ENCODE results near the gene FBF1.

FBF1 gene

DNA sequence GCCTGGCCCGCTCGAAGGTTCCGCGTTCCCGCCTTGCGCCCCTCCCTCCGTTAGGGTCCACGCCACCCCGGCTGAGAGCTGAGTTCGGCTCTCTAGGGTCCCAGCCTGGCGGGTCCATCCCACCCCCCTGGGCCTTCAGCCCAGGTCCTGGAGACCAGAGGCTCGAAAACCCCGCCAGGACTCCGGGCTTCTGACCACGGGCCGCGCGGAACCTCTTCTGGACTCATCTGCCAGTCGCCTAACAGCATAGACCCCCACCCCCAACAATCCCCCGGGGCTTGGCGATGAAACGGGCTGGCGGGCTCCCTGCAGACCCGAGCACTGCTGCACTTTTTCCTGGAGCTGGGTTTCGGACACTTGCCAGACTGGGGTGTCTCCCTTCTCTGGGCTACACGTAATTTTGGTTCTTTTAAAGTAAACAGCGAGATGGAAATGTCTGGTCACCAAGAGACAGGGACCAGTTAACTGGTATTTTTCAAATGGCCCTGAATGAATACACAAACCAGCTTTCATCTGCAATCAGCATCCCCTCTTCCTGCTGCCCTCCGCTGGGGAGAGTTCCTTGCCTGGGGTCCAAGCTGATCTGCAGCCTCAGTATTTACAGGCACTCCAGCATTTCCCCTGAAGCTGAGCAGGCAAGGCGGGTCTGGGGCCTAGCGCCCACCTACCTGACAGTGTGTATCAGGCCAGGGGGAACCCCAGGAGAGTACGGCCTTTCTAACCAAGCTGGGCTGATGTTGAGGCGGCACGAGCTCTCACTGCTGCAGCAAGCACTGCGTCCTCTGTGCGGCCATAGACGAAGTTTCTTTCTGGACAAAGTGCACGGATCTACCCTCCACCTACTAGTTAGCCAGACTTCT lies 43.5 kb downstream of the FBF1 start:
- Histone ChIP-seq H3K27me3 (ENCODE audit: insufficient read depth, low read depth) (no peaks in the 10 kb centered on the region), H3K4me2 (peak overlapping the region; percentile 41; the same call in 1 of the 2 replicates)

DNA sequence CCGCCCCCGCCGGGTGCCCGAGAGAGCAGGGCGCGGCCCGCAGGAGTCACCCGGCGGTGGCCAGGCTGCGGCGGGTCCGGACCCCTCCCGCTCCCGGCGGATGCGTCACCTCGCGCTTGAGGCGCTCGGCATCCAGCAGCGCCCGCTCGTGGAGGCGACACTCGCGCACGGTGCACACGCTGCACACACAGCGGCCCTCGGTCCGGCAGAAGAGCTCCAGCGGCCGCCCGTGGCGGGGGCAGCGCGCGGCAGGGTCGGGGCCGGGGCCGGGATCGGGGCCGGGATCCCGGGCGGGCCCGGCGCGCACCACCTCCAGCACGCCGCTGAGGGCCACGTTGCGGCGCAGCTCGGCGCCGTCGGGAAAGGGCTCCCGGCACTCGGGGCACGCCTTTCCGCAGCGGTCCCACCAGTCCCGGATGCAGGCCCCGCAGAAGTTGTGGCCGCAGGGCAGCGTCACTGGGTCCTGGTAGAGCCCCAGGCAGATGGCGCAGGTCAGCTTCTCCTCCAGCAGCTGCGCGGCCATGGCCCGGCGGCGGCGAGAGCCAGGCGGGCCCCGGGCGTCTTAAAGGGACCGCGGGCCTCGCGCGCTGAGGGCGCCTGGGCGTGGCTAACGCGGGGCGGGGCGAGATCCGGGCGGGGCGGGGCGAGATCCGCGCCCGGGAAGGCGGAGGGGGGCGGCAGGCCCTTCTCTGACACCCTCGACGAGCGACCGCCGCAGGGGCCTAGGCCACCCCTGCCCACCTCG lies 44.3 kb downstream of the FBF1 start, which contains the start of gene TRIM65:
TSS of gene TRIM65 (minus strand) at position 537 of the 745 bp plus-strand sequence. CDS start at position 523, 14 bp downstream.
- peak within 1 kb of the TSS; percentile 67 for H2AFZ ChIP-seq (ENCODE audit: low read depth)
- peaks cover 2% of the 10 kb centered on the region; the same call in 1 of the 2 replicates for H3K36me3 ChIP-seq (ENCODE audit: insufficient read depth)
- TF ChIP-seq, protein P1, sequence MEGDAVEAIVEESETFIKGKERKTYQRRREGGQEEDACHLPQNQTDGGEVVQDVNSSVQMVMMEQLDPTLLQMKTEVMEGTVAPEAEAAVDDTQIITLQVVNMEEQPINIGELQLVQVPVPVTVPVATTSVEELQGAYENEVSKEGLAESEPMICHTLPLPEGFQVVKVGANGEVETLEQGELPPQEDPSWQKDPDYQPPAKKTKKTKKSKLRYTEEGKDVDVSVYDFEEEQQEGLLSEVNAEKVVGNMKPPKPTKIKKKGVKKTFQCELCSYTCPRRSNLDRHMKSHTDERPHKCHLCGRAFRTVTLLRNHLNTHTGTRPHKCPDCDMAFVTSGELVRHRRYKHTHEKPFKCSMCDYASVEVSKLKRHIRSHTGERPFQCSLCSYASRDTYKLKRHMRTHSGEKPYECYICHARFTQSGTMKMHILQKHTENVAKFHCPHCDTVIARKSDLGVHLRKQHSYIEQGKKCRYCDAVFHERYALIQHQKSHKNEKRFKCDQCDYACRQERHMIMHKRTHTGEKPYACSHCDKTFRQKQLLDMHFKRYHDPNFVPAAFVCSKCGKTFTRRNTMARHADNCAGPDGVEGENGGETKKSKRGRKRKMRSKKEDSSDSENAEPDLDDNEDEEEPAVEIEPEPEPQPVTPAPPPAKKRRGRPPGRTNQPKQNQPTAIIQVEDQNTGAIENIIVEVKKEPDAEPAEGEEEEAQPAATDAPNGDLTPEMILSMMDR (conservative IDR thresholded peaks at IDR 0.05; ENCODE audit: low read depth, low read length), result no peak
- peaks cover 26% of the 10 kb centered on the region for H3K4me1 ChIP-seq (ENCODE audit: low read depth, poor library complexity, severe bottlenecking)
- peak within 1 kb of the TSS; percentile 86 for H3K4me2 ChIP-seq
- peak within 1 kb of the TSS; percentile 82 for H3K27ac ChIP-seq
- H3K27me3 ChIP-seq (ENCODE audit: insufficient read depth, low read depth), result no peaks in the 10 kb centered on the region
- H4K20me1 ChIP-seq (ENCODE audit: insufficient read depth), result no peaks in the 10 kb centered on the region
- peaks cover 28% of the 10 kb centered on the region for H3K79me2 ChIP-seq (ENCODE audit: insufficient read depth, low read depth)
- H3K4me3 ChIP-seq (IDR thresholded peaks at IDR 0.05; ENCODE audit: insufficient read depth, low read depth, low read length), result peak within 1 kb of the TSS; percentile 72
- H3K9ac ChIP-seq, result peak within 1 kb of the TSS; percentile 93

More for the DNA sequence above, 43.5 kb downstream of the FBF1 start:
- Histone ChIP-seq H3K4me3 (IDR thresholded peaks at IDR 0.05; ENCODE audit: insufficient read depth, low read depth, low read length) (no peak overlapping the region), H3K4me1 (ENCODE audit: low read depth, poor library complexity, severe bottlenecking) (peaks cover 26% of the 10 kb centered on the region), H3K79me2 (ENCODE audit: insufficient read depth, low read depth) (peaks cover 28% of the 10 kb centered on the region), H3K36me3 (ENCODE audit: insufficient read depth) (peaks cover 7% of the 10 kb centered on the region; the same call in 1 of the 2 replicates), H3K9ac (peak overlapping the region; percentile 93; the same call in 1 of the 2 replicates), H3K27ac (no peak overlapping the region), H4K20me1 (ENCODE audit: insufficient read depth) (no peaks in the 10 kb centered on the region), H2AFZ (ENCODE audit: low read depth) (no peak overlapping the region)
- TF ChIP-seq, protein P1 (conservative IDR thresholded peaks at IDR 0.05; ENCODE audit: low read depth, low read length), result no peak

DNA sequence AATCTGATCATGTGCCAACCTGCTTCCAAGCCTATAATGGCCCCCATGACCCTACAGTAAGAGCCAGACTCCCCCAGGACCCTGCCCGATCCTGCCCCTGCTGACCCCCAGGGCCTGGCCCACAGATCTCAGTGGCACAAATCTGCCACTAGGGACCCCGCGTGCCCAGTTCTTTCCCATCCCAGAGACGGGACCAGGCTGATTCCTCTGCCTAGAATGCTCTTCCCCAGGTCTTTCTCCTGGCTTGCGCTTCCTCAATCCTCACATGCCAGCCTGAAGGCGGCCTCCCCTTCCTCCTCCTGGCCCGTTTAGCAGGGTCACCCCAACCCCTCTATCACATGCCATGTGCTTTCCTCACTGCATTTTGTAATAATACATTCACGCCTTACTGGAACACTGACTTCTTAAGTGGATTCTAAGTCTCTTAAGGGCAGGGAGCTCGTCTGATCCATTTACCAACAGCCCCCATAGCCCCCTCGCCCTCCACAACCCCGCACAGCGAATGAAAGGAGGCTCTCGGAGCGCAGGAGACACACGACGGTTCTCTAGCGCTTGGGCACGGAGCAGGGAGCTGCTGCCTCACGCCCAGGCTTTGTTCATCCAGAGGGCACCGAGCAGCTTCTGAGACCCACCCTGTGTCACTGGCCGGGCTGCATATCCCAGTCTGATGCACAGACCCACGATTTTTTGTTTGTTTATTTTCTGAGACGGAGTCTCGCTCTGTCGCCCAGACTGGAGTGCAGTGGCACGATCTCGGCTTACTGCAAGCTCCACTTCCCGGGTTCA lies 45.3 kb downstream of the FBF1 start:
- Histone ChIP-seq H2AFZ (ENCODE audit: low read depth) (peak overlapping the region; percentile 67), H3K4me1 (ENCODE audit: low read depth, poor library complexity, severe bottlenecking) (peaks cover 26% of the 10 kb centered on the region), H3K4me3 (IDR thresholded peaks at IDR 0.05; ENCODE audit: insufficient read depth, low read depth, low read length) (peak overlapping the region; percentile 72), H3K27me3 (ENCODE audit: insufficient read depth, low read depth) (no peaks in the 10 kb centered on the region), H4K20me1 (ENCODE audit: insufficient read depth) (no peaks in the 10 kb centered on the region), H3K9ac (peak overlapping the region; percentile 93), H3K27ac (peak overlapping the region; percentile 82), H3K36me3 (ENCODE audit: insufficient read depth) (no peaks in the 10 kb centered on the region), H3K79me2 (ENCODE audit: insufficient read depth, low read depth) (peaks cover 28% of the 10 kb centered on the region), H3K4me2 (peak overlapping the region; percentile 86)
- TF ChIP-seq, protein P1 (conservative IDR thresholded peaks at IDR 0.05; ENCODE audit: low read depth, low read length), result no peak; the same call in 1 of the 2 replicates
